HEK293 (cell line): ENCODE results near the gene GLB1L2.

Source experiments
- GLIS2 ChIP-seq: fragments of 450-650 bp; formaldehyde crosslinking; IDR thresholded peaks from 2 replicates; pipeline ENCODE4 v1.5.1; 2016; ENCODE audit warnings: missing biosample characterization, missing genetic modification characterization
- KLF1 ChIP-seq: fragments of 450-650 bp; formaldehyde crosslinking; IDR thresholded peaks from 2 replicates; pipeline ENCODE4 v1.5.1; 2016; ENCODE audit warnings: missing biosample characterization, missing genetic modification characterization
- KLF17 ChIP-seq: fragments of 450-650 bp; formaldehyde crosslinking; IDR thresholded peaks from 2 replicates; pipeline ENCODE4 v1.5.1; 2016; ENCODE audit warnings: missing biosample characterization, missing genetic modification characterization
- PRDM1 ChIP-seq: fragments of 450-650 bp; formaldehyde crosslinking; IDR thresholded peaks from 2 replicates; pipeline ENCODE4; 2016; ENCODE audit warnings: missing biosample characterization, missing genetic modification characterization
- PRDM4 ChIP-seq: fragments of 450-650 bp; formaldehyde crosslinking; IDR thresholded peaks from 2 replicates; pipeline ENCODE4 v1.5.1; 2017; ENCODE audit warnings: missing biosample characterization, missing genetic modification characterization
- SP2 ChIP-seq: fragments of 450-650 bp; formaldehyde crosslinking; IDR thresholded peaks from 2 replicates; pipeline ENCODE4 v1.5.1; 2016; ENCODE audit warnings: missing biosample characterization, missing genetic modification characterization
- SP3 ChIP-seq: fragments of 450-650 bp; formaldehyde crosslinking; IDR thresholded peaks from 2 replicates; pipeline ENCODE4 v1.5.1; 2016; ENCODE audit warnings: missing biosample characterization, missing genetic modification characterization
- SP7 ChIP-seq: fragments of 450-650 bp; formaldehyde crosslinking; IDR thresholded peaks from 2 replicates; pipeline ENCODE4 v1.5.1; 2016; ENCODE audit warnings: missing biosample characterization, missing genetic modification characterization
- ZFP41 ChIP-seq: fragments of 450-650 bp; formaldehyde crosslinking; IDR thresholded peaks from 2 replicates; pipeline ENCODE4 v1.5.1; 2016; ENCODE audit warnings: missing biosample characterization, missing genetic modification characterization, borderline replicate concordance
- ZNF121 ChIP-seq: fragments of 450-650 bp; formaldehyde crosslinking; IDR thresholded peaks from 2 replicates; pipeline ENCODE4 v1.5.1; 2016; ENCODE audit warnings: missing biosample characterization, missing genetic modification characterization
- ZNF138 ChIP-seq: fragments of 450-650 bp; formaldehyde crosslinking; IDR thresholded peaks from 2 replicates; pipeline ENCODE4 v1.5.1; 2016; ENCODE audit warnings: missing biosample characterization, missing genetic modification characterization, borderline replicate concordance
- ZNF140 ChIP-seq: fragments of 450-650 bp; formaldehyde crosslinking; IDR thresholded peaks from 2 replicates; pipeline ENCODE4 v1.5.1; 2016; ENCODE audit warnings: missing biosample characterization, missing genetic modification characterization
- ZNF169 ChIP-seq: fragments of 450-650 bp; formaldehyde crosslinking; IDR thresholded peaks from 2 replicates; pipeline ENCODE4 v1.5.1; 2016; ENCODE audit warnings: missing biosample characterization, missing genetic modification characterization
- ZNF202 ChIP-seq: fragments of 450-650 bp; formaldehyde crosslinking; IDR thresholded peaks from 2 replicates; pipeline ENCODE4 v1.5.1; 2016; ENCODE audit warnings: missing biosample characterization, missing genetic modification characterization, borderline replicate concordance
- ZNF23 ChIP-seq: fragments of 450-650 bp; formaldehyde crosslinking; IDR thresholded peaks from 2 replicates; pipeline ENCODE4 v1.5.1; 2016; ENCODE audit warnings: missing biosample characterization, missing genetic modification characterization, borderline replicate concordance
- ZNF280D ChIP-seq: fragments of 450-650 bp; formaldehyde crosslinking; IDR thresholded peaks from 2 replicates; pipeline ENCODE4 v1.5.1; 2016; ENCODE audit warnings: missing biosample characterization, missing genetic modification characterization
- ZNF292 ChIP-seq: fragments of 450-650 bp; formaldehyde crosslinking; IDR thresholded peaks from 2 replicates; pipeline ENCODE4 v1.5.1; 2016; ENCODE audit warnings: low read depth, missing biosample characterization, missing genetic modification characterization, borderline replicate concordance
- ZNF311 ChIP-seq: fragments of 450-650 bp; formaldehyde crosslinking; IDR thresholded peaks from 2 replicates; pipeline ENCODE4 v1.5.1; 2017; ENCODE audit warnings: missing biosample characterization, missing genetic modification characterization, borderline replicate concordance
- ZNF37A ChIP-seq: fragments of 450-650 bp; IDR thresholded peaks from 2 replicates; pipeline ENCODE4 v1.5.1; 2018; ENCODE audit warnings: missing biosample characterization, missing genetic modification characterization
- ZNF426 ChIP-seq: fragments of 450-650 bp; formaldehyde crosslinking; IDR thresholded peaks from 2 replicates; pipeline ENCODE4 v1.5.1; 2017; ENCODE audit warnings: missing biosample characterization, missing genetic modification characterization, mild to moderate bottlenecking, inconsistent platforms, moderate library complexity
- ZNF596 ChIP-seq: fragments of 450-650 bp; IDR thresholded peaks from 2 replicates; pipeline ENCODE4 v1.5.0; 2018; ENCODE audit warnings: missing biosample characterization, mild to moderate bottlenecking, missing genetic modification characterization, moderate library complexity
- ZNF621 ChIP-seq: fragments of 450-650 bp; formaldehyde crosslinking; IDR thresholded peaks from 2 replicates; pipeline ENCODE4 v1.5.1; 2017; ENCODE audit warnings: missing biosample characterization, missing genetic modification characterization
- ZSCAN30 ChIP-seq: fragments of 450-650 bp; IDR thresholded peaks from 2 replicates; pipeline ENCODE4 v1.5.1; 2018; ENCODE audit warnings: missing biosample characterization, mild to moderate bottlenecking, missing genetic modification characterization, moderate library complexity
- TF ChIP-seq, protein P1 (sequence below): fragments of 450-650 bp; formaldehyde crosslinking; IDR thresholded peaks from 2 replicates; pipeline ENCODE4 v1.5.1; 2016; ENCODE audit warnings: missing biosample characterization, missing genetic modification characterization
- TF ChIP-seq, protein P2 (sequence below): fragments of 450-650 bp; formaldehyde crosslinking; IDR thresholded peaks from 2 replicates; pipeline ENCODE4 v1.5.1; 2016; ENCODE audit warnings: missing biosample characterization, missing genetic modification characterization, low read depth
- TF ChIP-seq, protein P3 (sequence below): fragments of 450-650 bp; formaldehyde crosslinking; IDR thresholded peaks from 2 replicates; pipeline ENCODE4 v1.5.1; 2016; ENCODE audit warnings: missing biosample characterization, missing genetic modification characterization
- TF ChIP-seq, protein P4 (sequence below): fragments of 450-650 bp; formaldehyde crosslinking; IDR thresholded peaks from 2 replicates; pipeline ENCODE4 v1.5.1; 2017; ENCODE audit warnings: missing biosample characterization, missing genetic modification characterization

The GLB1L2 gene

GRCh38 chr11:134360050-134360835 lies 28.5 kb downstream of the GLB1L2 start (continued):
- TF ChIP-seq ZNF280D (tag by site-specific recombination) (no peak), ZNF311 (tag by site-specific recombination) (no peak), GLIS2 (tag by site-specific recombination) (no peak), ZNF121 (no peak), ZSCAN30 (tag by site-specific recombination) (peak; percentile 59; the same call in 1 of the 2 replicates), SP7 (tag by site-specific recombination) (no peak), KLF17 (tag by site-specific recombination) (peak; percentile 35; the same call in 1 of the 2 replicates), PRDM1 (no peak), ZFP41 (tag by site-specific recombination) (no peak), ZNF202 (no peak), ZNF23 (tag by site-specific recombination) (no peak), SP3 (tag by site-specific recombination) (no peak), ZNF37A (tag by site-specific recombination) (no peak), PRDM4 (tag by site-specific recombination) (no peak), ZNF596 (tag by site-specific recombination) (no peak), ZNF426 (no peak), ZNF138 (tag by site-specific recombination) (no peak), SP2 (tag by site-specific recombination) (no peak), ZNF169 (tag by site-specific recombination) (no peak), ZNF292 (tag by site-specific recombination) (no peak), ZNF140 (no peak), ZNF621 (tag by site-specific recombination) (no peak), KLF1 (tag by site-specific recombination) (no peak)
- TF ChIP-seq, protein P1, sequence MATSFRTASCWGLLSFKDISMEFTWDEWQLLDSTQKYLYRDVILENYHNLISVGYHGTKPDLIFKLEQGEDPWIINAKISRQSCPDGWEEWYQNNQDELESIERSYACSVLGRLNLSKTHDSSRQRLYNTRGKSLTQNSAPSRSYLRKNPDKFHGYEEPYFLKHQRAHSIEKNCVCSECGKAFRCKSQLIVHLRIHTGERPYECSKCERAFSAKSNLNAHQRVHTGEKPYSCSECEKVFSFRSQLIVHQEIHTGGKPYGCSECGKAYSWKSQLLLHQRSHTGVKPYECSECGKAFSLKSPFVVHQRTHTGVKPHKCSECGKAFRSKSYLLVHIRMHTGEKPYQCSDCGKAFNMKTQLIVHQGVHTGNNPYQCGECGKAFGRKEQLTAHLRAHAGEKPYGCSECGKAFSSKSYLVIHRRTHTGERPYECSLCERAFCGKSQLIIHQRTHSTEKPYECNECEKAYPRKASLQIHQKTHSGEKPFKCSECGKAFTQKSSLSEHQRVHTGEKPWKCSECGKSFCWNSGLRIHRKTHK (tag by site-specific recombination) = no peak
- TF ChIP-seq, protein P2, sequence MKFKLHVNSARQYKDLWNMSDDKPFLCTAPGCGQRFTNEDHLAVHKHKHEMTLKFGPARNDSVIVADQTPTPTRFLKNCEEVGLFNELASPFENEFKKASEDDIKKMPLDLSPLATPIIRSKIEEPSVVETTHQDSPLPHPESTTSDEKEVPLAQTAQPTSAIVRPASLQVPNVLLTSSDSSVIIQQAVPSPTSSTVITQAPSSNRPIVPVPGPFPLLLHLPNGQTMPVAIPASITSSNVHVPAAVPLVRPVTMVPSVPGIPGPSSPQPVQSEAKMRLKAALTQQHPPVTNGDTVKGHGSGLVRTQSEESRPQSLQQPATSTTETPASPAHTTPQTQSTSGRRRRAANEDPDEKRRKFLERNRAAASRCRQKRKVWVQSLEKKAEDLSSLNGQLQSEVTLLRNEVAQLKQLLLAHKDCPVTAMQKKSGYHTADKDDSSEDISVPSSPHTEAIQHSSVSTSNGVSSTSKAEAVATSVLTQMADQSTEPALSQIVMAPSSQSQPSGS (tag by site-specific recombination) = no peak
- TF ChIP-seq, protein P3, sequence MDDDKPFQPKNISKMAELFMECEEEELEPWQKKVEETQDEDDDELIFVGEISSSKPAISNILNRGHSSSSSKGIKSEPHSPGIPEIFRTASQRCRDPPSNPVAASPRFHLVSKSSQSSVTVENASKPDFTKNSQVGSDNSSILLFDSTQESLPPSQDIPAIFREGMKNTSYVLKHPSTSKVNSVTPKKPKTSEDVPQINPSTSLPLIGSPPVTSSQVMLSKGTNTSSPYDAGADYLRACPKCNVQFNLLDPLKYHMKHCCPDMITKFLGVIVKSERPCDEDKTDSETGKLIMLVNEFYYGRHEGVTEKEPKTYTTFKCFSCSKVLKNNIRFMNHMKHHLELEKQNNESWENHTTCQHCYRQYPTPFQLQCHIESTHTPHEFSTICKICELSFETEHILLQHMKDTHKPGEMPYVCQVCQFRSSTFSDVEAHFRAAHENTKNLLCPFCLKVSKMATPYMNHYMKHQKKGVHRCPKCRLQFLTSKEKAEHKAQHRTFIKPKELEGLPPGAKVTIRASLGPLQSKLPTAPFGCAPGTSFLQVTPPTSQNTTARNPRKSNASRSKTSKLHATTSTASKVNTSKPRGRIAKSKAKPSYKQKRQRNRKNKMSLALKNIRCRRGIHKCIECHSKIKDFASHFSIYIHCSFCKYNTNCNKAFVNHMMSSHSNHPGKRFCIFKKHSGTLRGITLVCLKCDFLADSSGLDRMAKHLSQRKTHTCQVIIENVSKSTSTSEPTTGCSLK = no peak
- TF ChIP-seq, protein P4, sequence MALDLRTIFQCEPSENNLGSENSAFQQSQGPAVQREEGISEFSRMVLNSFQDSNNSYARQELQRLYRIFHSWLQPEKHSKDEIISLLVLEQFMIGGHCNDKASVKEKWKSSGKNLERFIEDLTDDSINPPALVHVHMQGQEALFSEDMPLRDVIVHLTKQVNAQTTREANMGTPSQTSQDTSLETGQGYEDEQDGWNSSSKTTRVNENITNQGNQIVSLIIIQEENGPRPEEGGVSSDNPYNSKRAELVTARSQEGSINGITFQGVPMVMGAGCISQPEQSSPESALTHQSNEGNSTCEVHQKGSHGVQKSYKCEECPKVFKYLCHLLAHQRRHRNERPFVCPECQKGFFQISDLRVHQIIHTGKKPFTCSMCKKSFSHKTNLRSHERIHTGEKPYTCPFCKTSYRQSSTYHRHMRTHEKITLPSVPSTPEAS (tag by site-specific recombination) = no peak
